Liver (tissue), 9 donors: ENCODE data around the gene CACHD1. TPM values are rescaled to one million over a fixed set of nuclear protein-coding genes. Genes with fewer than 3 reads are reported as not detected.

ENCODE experiments used
- DNase-seq: peaks from one replicate; pipeline ENCODE4 v3.0.0-alpha.2; 2017; ENCODE audit warnings: low spot score
- H3K27ac ChIP-seq, 2 donors: one replicate each; pipeline ENCODE4 v1.7.0; 2013; ENCODE audit warnings: inconsistent platforms in 2 of 2, low read length in 2 of 2, control low read depth in 1 of 2, low read depth in 1 of 2, mild to moderate bottlenecking in 1 of 2
- H3K27me3 ChIP-seq, 4 donors: one replicate each; pipeline versions ENCODE4 v1.6.1 to v1.7.0; 2013; ENCODE audit warnings: low read length in 3 of 4, inconsistent platforms in 1 of 4, mild to moderate bottlenecking in 1 of 4, moderate library complexity in 1 of 4; ENCODE audit not compliant: control insufficient read depth in 4 of 4, insufficient read depth in 4 of 4
- H3K36me3 ChIP-seq, 4 donors: one replicate each; pipeline versions ENCODE4 v1.6.1 to v1.7.0; 2013; ENCODE audit warnings: low read length in 3 of 4, mild to moderate bottlenecking in 3 of 4, low read depth in 1 of 4, moderate library complexity in 1 of 4; ENCODE audit not compliant: control insufficient read depth in 4 of 4, insufficient read depth in 3 of 4
- H3K4me1 ChIP-seq, 4 donors: one replicate each; pipeline versions ENCODE4 v1.6.1 to v1.7.0; 2013; ENCODE audit warnings: low read length in 3 of 4, mild to moderate bottlenecking in 3 of 4, moderate library complexity in 1 of 4; ENCODE audit not compliant: control insufficient read depth in 4 of 4, insufficient read depth in 4 of 4
- H3K4me3 ChIP-seq, 3 donors: one replicate each; pipeline versions ENCODE4 v1.6.1 to v1.7.0; 2013; ENCODE audit warnings: low read length in 3 of 3, control low read depth in 1 of 3, low read depth in 1 of 3, mild to moderate bottlenecking in 1 of 3
- H3K9ac ChIP-seq, 2 donors: one replicate each; pipeline ENCODE4 v1.7.0; 2013; ENCODE audit warnings: low read length in 2 of 2, mild to moderate bottlenecking in 2 of 2, moderate library complexity in 2 of 2, control low read depth in 1 of 2, low read depth in 1 of 2
- H3K9me3 ChIP-seq, 4 donors: one replicate each; pipeline versions ENCODE4 v1.6.1 to v1.7.0; 2013; ENCODE audit warnings: low read length in 3 of 4; ENCODE audit not compliant: control insufficient read depth in 4 of 4
- FOXA1 ChIP-seq: IDR thresholded peaks from 2 replicates; pipeline ENCODE4 v1.6.1; 2016; ENCODE audit warnings: antibody characterized with exemption
- FOXA2 ChIP-seq: IDR thresholded peaks from 2 replicates; pipeline ENCODE4 v1.6.1; 2016; ENCODE audit warnings: antibody characterized with exemption
- GABPA ChIP-seq, 2 donors: IDR thresholded peaks in 1 of 2; conservative IDR thresholded peaks in 1 of 2; 2 replicates each; pipeline ENCODE4 v1.6.1; 2016; ENCODE audit warnings: antibody characterized with exemption in 2 of 2, mild to moderate bottlenecking in 1 of 2, moderate library complexity in 1 of 2
- HNF4G ChIP-seq: IDR thresholded peaks from 2 replicates; pipeline ENCODE4 v1.6.1; 2016; ENCODE audit warnings: antibody characterized with exemption
- JUND ChIP-seq, 2 donors: IDR thresholded peaks; 2 replicates each; pipeline ENCODE4 v1.6.1; 2016; ENCODE audit warnings: antibody characterized with exemption in 2 of 2
- RAD21 ChIP-seq, 2 donors: IDR thresholded peaks; 2 replicates each; pipeline ENCODE4 v1.6.1; 2016; ENCODE audit warnings: antibody characterized with exemption in 2 of 2, mild to moderate bottlenecking in 2 of 2
- RXRA ChIP-seq, 2 donors: IDR thresholded peaks; 2 replicates each; pipeline ENCODE4 v1.6.1; 2017 to 2018; ENCODE audit warnings: antibody characterized with exemption in 2 of 2, mild to moderate bottlenecking in 1 of 2
- SP1 ChIP-seq: IDR thresholded peaks from 2 replicates; pipeline ENCODE4 v1.6.1; 2018; ENCODE audit warnings: antibody characterized with exemption, mild to moderate bottlenecking
- TAF1 ChIP-seq: conservative IDR thresholded peaks from 2 replicates; pipeline ENCODE4 v1.6.1; 2016; ENCODE audit warnings: antibody characterized with exemption, mild to moderate bottlenecking
- WGBS: extraction: QIAGEN DNeasy Blood & Tissue Kit; methylation state at CpG from one replicate; pipeline ENCODE4 v1.1.7; 2013; 5-methylcytosine and 5-hydroxymethylcytosine counted together
- polyA plus RNA-seq, 2 donors: library from polyadenylated mRNA; stranded (reverse) in 1 of 2; unstranded in 1 of 2; fragments of 200-250 nt in 1 of 2; fragments of >200 nt in 1 of 2; fragmentation: Nextera tagmentation in 1 of 2; extraction: Ambion mirVana in 1 of 2; gene quantifications; one replicate each; pipeline versions ENCODE4 v1.2.1 to v1.2.3, GENCODE V29; 2013 to 2015
- total RNA-seq, 2 donors: library from RNA; depleted of rRNA; stranded (reverse); fragments of >200 nt; gene quantifications; one replicate each; pipeline ENCODE4 v1.2.3, GENCODE V29; 2014
- TF ChIP-seq, protein P1 (sequence below): fragments of 150-350 bp; IDR thresholded peaks from 2 replicates; pipeline ENCODE4 v1.5.1; 2017; ENCODE audit warnings: improper control_type of control experiment, low read depth, low read length; ENCODE audit not compliant: missing input control
- TF ChIP-seq, protein P2 (sequence below): IDR thresholded peaks from 2 replicates; pipeline ENCODE4 v1.6.1; 2016; ENCODE audit warnings: antibody characterized with exemption, mild to moderate bottlenecking
- TF ChIP-seq, protein P3 (sequence below): IDR thresholded peaks from 2 replicates; pipeline ENCODE4 v1.6.1; 2016; ENCODE audit warnings: antibody characterized with exemption
- TF ChIP-seq, protein P4 (sequence below): IDR thresholded peaks from 2 replicates; pipeline ENCODE4 v1.6.1; 2016; ENCODE audit warnings: antibody characterized with exemption
- donor health status: healthy.
- donor health status: healthy.
- donor health status: healthy.
- donor health status: healthy.
- donor health status: healthy.

CACHD1 gene
- total and polyA plus RNA-seq, 4 donors: 0.68 to 4.2 (median 2.3) TPM

DNA sequence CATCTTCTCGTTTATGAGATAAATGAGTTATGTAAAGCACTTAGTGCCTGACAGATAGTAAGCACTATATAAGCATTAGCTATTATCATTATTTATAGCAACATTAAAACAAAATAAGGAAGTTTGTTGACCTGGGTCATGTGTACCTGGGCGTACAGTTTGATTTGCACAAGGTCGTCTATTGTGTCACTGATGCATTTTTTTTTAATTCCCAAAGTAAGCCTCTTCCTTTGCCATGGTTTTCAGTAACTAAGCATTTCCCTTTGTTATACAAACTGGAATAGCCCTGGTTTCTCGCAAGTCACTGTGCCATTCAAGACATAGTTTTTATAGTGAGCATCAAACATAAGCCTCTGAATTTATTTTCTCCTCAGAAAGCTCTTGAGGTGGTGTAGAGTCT is 72.2 kb downstream of the CACHD1 start:
- Histone ChIP-seq H3K9ac (no peak overlapping the region), H3K4me3 (no peak overlapping the region), H3K36me3 (no peaks in the 10 kb centered on the region), H3K9me3 (no peaks in the 10 kb centered on the region), H3K4me1 (peaks cover 2 to 14% (median 13%) of the 10 kb centered on the region in 4 donors), H3K27me3 (no peaks in the 10 kb centered on the region), H3K27ac (no peak overlapping the region)
- TF ChIP-seq FOXA2 (no peak), RAD21 (IDR thresholded peaks at IDR 0.05) (no peak)
- TF ChIP-seq, protein P1, sequence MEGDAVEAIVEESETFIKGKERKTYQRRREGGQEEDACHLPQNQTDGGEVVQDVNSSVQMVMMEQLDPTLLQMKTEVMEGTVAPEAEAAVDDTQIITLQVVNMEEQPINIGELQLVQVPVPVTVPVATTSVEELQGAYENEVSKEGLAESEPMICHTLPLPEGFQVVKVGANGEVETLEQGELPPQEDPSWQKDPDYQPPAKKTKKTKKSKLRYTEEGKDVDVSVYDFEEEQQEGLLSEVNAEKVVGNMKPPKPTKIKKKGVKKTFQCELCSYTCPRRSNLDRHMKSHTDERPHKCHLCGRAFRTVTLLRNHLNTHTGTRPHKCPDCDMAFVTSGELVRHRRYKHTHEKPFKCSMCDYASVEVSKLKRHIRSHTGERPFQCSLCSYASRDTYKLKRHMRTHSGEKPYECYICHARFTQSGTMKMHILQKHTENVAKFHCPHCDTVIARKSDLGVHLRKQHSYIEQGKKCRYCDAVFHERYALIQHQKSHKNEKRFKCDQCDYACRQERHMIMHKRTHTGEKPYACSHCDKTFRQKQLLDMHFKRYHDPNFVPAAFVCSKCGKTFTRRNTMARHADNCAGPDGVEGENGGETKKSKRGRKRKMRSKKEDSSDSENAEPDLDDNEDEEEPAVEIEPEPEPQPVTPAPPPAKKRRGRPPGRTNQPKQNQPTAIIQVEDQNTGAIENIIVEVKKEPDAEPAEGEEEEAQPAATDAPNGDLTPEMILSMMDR: no peak
- no peak for DNase-seq
- 56% methylated on average over 4 of the region's 4 CpGs for WGBS

DNA sequence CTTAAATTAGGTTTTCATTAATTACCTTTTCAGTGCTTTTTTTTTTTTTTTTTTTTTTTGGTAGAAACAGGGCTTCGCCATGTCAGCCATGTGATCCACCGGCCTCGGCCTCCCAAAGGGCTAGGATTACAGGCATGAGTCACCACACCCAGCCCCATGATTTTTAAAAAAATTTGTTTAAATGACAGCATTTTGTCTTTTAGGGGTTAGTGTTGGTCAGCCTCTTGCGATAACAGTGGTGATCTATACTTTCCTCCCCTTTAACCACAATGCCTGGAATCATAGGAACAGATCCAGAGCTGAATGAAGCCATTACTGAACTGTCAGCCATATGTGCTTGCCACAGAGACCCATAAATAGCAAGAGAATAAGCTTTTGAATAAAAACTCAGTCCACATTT is 73.9 kb downstream of the CACHD1 start:
- DNase-seq: no peak
- 97% methylated on average over 4 of the region's 4 CpGs for WGBS
- TF ChIP-seq, protein P2, sequence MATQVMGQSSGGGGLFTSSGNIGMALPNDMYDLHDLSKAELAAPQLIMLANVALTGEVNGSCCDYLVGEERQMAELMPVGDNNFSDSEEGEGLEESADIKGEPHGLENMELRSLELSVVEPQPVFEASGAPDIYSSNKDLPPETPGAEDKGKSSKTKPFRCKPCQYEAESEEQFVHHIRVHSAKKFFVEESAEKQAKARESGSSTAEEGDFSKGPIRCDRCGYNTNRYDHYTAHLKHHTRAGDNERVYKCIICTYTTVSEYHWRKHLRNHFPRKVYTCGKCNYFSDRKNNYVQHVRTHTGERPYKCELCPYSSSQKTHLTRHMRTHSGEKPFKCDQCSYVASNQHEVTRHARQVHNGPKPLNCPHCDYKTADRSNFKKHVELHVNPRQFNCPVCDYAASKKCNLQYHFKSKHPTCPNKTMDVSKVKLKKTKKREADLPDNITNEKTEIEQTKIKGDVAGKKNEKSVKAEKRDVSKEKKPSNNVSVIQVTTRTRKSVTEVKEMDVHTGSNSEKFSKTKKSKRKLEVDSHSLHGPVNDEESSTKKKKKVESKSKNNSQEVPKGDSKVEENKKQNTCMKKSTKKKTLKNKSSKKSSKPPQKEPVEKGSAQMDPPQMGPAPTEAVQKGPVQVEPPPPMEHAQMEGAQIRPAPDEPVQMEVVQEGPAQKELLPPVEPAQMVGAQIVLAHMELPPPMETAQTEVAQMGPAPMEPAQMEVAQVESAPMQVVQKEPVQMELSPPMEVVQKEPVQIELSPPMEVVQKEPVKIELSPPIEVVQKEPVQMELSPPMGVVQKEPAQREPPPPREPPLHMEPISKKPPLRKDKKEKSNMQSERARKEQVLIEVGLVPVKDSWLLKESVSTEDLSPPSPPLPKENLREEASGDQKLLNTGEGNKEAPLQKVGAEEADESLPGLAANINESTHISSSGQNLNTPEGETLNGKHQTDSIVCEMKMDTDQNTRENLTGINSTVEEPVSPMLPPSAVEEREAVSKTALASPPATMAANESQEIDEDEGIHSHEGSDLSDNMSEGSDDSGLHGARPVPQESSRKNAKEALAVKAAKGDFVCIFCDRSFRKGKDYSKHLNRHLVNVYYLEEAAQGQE: no peak
- TF ChIP-seq GABPA (IDR thresholded peaks at IDR 0.05 in 1 of 2, conservative IDR thresholded peaks at IDR 0.05 in 1 of 2): no peak
- no peak for TF ChIP-seq SP1
- TF ChIP-seq, protein P3, sequence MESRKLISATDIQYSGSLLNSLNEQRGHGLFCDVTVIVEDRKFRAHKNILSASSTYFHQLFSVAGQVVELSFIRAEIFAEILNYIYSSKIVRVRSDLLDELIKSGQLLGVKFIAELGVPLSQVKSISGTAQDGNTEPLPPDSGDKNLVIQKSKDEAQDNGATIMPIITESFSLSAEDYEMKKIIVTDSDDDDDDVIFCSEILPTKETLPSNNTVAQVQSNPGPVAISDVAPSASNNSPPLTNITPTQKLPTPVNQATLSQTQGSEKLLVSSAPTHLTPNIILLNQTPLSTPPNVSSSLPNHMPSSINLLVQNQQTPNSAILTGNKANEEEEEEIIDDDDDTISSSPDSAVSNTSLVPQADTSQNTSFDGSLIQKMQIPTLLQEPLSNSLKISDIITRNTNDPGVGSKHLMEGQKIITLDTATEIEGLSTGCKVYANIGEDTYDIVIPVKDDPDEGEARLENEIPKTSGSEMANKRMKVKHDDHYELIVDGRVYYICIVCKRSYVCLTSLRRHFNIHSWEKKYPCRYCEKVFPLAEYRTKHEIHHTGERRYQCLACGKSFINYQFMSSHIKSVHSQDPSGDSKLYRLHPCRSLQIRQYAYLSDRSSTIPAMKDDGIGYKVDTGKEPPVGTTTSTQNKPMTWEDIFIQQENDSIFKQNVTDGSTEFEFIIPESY: no peak
- no peak for TF ChIP-seq TAF1
- no peak for TF ChIP-seq RXRA (IDR thresholded peaks at IDR 0.05)
- no peak for TF ChIP-seq RAD21 (IDR thresholded peaks at IDR 0.05)
- TF ChIP-seq HNF4G: no peak
- TF ChIP-seq, protein P4, sequence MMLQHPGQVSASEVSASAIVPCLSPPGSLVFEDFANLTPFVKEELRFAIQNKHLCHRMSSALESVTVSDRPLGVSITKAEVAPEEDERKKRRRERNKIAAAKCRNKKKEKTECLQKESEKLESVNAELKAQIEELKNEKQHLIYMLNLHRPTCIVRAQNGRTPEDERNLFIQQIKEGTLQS: no peak
- TF ChIP-seq, protein P1: no peak
- TF ChIP-seq FOXA1: no peak
- TF ChIP-seq JUND (IDR thresholded peaks at IDR 0.05): no peak
- H3K9me3 ChIP-seq: no peaks in the 10 kb centered on the region
- H3K27ac ChIP-seq: no peak overlapping the region
- H3K4me1 ChIP-seq: peaks cover 2 to 8% (median 5%) of the 10 kb centered on the region in 4 donors
- no peaks in the 10 kb centered on the region for H3K36me3 ChIP-seq
- H3K27me3 ChIP-seq: no peaks in the 10 kb centered on the region
- no peak overlapping the region for H3K9ac ChIP-seq
- no peak overlapping the region for H3K4me3 ChIP-seq
